ENCODE results near the gene SYDE2.
A peak's percentile ranks its signal among the peaks of the same experiment; 100 is the strongest.
"Not testable (repeated sequence)": the region's sequence is repeated elsewhere in the genome, so short reads cannot be mapped to it uniquely, and the experiment has no call there.

The SYDE2 gene, protein sequence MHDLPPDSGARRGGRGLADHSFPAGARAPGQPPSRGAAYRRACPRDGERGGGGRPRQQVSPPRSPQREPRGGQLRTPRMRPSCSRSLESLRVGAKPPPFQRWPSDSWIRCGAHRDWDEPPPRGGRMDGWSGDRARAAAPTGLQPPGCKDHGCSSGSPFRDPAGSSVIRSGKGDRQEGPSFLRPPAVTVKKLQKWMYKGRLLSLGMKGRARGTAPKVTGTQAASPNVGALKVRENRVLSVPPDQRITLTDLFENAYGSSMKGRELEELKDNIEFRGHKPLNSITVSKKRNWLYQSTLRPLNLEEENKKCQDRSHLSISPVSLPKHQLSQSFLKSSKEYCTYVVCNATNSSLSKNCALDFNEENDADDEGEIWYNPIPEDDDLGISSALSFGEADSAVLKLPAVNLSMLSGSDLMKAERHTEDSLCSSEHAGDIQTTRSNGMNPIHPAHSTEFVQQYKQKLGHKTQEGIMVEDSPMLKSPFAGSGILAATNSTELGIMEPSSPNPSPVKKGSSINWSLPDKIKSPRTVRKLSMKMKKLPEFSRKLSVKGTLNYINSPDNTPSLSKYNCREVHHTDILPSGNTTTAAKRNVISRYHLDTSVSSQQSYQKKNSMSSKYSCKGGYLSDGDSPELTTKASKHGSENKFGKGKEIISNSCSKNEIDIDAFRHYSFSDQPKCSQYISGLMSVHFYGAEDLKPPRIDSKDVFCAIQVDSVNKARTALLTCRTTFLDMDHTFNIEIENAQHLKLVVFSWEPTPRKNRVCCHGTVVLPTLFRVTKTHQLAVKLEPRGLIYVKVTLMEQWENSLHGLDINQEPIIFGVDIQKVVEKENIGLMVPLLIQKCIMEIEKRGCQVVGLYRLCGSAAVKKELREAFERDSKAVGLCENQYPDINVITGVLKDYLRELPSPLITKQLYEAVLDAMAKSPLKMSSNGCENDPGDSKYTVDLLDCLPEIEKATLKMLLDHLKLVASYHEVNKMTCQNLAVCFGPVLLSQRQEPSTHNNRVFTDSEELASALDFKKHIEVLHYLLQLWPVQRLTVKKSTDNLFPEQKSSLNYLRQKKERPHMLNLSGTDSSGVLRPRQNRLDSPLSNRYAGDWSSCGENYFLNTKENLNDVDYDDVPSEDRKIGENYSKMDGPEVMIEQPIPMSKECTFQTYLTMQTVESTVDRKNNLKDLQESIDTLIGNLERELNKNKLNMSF

DNA sequence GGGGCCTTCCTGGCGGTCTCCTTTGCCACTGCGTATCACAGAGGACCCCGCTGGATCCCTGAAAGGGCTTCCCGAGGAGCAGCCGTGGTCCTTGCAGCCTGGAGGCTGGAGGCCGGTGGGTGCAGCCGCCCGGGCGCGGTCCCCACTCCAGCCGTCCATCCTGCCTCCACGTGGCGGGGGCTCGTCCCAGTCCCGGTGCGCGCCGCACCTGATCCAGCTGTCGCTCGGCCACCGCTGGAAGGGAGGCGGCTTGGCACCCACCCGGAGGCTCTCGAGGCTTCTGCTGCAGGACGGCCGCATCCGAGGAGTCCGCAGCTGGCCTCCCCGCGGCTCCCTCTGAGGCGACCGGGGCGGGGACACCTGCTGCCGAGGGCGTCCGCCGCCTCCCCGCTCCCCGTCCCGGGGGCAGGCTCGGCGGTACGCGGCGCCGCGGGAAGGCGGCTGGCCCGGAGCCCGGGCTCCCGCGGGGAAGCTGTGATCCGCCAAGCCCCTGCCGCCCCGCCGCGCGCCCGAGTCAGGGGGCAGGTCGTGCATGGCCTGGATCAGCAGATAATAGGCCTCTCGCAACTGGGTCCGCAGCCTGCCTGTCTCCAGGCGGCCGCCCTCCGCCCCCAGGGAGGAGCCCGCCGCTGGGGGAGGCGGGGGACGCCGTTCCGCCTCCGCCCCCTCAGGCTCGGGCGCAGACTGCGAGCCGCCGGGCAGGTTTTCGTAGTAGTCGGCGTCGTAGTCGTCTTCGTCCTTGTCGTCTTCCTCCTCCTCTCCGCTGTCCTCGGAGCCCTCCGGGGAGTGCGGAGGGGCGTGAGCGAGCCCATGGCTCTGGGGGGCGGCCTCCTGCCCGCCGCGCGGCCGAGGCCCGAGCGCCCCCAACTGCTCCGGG lies at the start of gene SYDE2:
Gene SYDE2 (minus strand): TSS at position 554 of the 877 bp plus-strand sequence. CDS start 20 bp downstream, at position 534.
- DNase-seq (ENCODE audit: extremely low read depth, low read depth) = peak; percentile 52
- TF ChIP-seq, protein P1, sequence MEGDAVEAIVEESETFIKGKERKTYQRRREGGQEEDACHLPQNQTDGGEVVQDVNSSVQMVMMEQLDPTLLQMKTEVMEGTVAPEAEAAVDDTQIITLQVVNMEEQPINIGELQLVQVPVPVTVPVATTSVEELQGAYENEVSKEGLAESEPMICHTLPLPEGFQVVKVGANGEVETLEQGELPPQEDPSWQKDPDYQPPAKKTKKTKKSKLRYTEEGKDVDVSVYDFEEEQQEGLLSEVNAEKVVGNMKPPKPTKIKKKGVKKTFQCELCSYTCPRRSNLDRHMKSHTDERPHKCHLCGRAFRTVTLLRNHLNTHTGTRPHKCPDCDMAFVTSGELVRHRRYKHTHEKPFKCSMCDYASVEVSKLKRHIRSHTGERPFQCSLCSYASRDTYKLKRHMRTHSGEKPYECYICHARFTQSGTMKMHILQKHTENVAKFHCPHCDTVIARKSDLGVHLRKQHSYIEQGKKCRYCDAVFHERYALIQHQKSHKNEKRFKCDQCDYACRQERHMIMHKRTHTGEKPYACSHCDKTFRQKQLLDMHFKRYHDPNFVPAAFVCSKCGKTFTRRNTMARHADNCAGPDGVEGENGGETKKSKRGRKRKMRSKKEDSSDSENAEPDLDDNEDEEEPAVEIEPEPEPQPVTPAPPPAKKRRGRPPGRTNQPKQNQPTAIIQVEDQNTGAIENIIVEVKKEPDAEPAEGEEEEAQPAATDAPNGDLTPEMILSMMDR (IDR thresholded peaks at IDR 0.05; ENCODE audit: low read depth, low read length) = no peak

DNA sequence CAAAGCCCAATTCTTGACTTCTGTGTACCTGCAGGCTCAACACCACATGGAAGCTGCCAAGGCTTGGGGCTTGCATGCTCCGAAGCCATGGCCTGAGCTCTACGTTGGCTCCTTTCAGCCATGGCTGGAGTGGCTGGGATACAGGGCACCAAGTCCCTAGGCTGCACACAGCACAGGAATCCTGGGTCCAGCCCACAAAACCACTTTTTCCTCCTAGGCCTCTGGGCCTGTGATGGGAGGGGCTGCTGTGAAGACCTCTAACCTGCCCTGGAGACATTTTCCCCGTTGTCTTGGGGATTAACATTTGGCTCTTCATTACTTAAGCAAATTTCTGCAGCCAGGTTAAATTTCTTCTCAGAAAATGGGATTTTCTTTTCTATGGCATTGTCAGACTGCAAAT lies 48.2 kb upstream of the SYDE2 start:
- DNase-seq (ENCODE audit: extremely low read depth, low read depth) = not testable (repeated sequence)

DNA sequence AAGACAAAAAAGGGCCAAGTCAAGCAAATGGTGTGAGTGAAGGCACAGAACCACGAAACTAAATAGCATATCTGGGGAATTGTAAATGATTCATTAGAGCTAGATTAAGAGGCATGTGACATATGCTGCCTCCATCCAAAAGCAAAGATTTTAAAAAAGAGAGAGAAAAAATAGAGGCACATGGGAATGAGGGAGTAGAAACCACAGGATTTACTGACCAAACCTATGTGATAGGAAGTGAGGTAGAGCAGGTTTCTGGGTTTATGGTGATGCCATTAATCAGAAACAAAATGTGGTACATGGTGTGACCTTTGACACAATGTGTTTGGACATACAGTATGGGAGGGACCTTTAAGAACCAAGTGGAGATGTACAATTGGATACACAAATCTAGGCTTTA lies 45.1 kb upstream of the SYDE2 start:
- no peak for DNase-seq (ENCODE audit: extremely low read depth, low read depth)
- TF ChIP-seq, protein P1 (IDR thresholded peaks at IDR 0.05; ENCODE audit: low read depth, low read length) = no peak

DNA sequence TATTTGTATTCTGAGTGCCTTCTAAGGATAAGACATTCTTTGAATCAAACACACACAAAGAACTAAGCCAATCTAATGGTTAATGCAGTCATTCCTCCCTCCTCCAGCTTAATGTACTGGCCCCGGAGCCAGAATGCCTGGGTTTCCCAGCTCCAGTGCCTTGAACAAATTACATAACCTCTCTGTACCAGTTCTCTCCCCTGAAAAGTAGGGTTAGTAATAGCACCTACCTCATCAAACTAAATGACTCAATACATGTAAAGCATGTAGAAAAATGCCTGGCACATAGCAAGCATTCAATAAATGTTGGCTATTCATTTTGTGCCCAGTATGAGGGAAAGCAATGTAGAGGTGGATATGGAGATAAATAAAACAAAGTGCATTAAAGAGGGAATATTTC lies 44.6 kb upstream of the SYDE2 start:
- no peak for DNase-seq (ENCODE audit: extremely low read depth, low read depth)
- TF ChIP-seq, protein P1 (IDR thresholded peaks at IDR 0.05; ENCODE audit: low read depth, low read length) = no peak

DNA sequence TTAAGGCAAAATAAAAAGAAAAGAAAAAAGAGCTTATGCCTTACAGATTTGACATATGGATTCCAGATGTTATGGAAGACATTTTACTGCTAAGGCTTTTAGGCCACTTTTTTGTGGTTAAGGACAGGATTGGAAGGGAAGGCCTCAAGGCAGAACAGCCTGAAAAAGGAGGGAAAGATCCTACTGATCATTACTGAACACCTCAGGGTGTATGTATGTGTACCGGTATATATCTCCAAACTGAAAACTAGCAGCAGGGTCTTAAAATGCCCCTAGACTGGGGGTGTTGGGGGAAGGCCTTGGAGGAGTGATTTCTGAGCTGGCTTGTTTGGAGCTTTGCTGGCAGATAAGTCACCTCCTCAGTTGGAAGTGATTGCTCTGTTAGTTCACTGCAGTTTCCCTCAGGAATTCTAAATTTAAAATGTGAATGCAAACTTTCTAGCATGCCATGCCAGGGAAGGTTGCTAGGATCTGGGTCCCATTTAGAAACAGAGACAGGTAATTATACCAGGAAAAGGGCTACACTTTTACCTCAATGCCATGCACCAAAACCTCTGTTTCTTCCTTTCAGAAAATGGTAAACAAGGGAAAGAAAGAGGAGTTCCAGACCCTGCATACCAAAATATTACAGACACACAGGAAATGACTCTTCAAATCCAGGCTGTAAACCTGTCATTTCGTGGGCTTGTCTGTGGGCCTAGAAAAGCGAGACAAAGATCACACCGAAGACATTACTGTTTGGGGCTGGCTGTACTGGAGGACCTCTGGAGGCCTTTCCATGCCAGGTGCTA lies 43.6 kb upstream of the SYDE2 start:
- TF ChIP-seq, protein P1 (IDR thresholded peaks at IDR 0.05; ENCODE audit: low read depth, low read length) = no peak
- no peak for DNase-seq (ENCODE audit: extremely low read depth, low read depth)

DNA sequence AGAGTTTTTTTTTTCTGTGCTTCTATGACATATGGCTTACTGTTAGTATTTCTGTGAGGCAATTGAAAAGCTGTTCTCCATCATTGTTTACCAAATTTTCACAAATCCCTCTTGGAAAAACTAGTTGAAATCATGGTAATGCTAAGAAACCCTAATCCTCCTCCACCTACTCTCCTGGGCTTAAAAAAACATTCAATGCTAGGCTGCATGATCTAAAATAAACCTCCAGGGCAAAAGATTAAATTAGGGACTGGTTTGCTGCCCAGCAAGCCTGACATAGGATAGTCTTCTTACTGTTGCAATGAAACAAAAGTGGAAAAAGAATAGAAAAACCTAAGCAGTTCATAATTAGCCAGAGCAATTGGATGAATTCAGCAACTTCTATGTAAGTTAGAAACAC lies 42.6 kb upstream of the SYDE2 start:
- DNase-seq (ENCODE audit: extremely low read depth, low read depth) = peak; percentile 27
- TF ChIP-seq, protein P1 (IDR thresholded peaks at IDR 0.05; ENCODE audit: low read depth, low read length) = no peak
